NT2/D1 (cell line): Measurements from ENCODE around the gene MRPS18C.
"Not testable (repeated sequence)": the region's sequence is repeated elsewhere in the genome, so short reads cannot be mapped to it uniquely, and the experiment has no call there.

Experiments
- DNase-seq: peaks from one replicate; pipeline ENCODE4 v3.0.0-alpha.2; 2011; ENCODE audit warnings: low read depth, low spot score
- H3K27me3 ChIP-seq: 2 replicates; pipeline ENCODE4 v1.6.0; 2011; ENCODE audit warnings: mild to moderate bottlenecking; ENCODE audit not compliant: insufficient read length, insufficient read depth
- H3K36me3 ChIP-seq: 2 replicates; pipeline ENCODE4 v1.6.1; 2011; ENCODE audit warnings: mild to moderate bottlenecking, low read length, mixed read lengths; ENCODE audit not compliant: insufficient read depth, insufficient read length
- H3K4me1 ChIP-seq: 2 replicates; pipeline ENCODE4 v1.5.1; 2011; ENCODE audit not compliant: insufficient read depth, insufficient read length
- H3K4me3 ChIP-seq: 2 replicates; pipeline ENCODE4 v1.5.1; 2011; ENCODE audit warnings: low read depth; ENCODE audit not compliant: insufficient read length
- H3K9ac ChIP-seq: 2 replicates; pipeline ENCODE4 v1.6.0; 2011; ENCODE audit warnings: low read depth; ENCODE audit not compliant: insufficient read length
- H3K9me3 ChIP-seq: 2 replicates; pipeline ENCODE4 v1.5.1; 2011; ENCODE audit warnings: mild to moderate bottlenecking, low read length; ENCODE audit not compliant: insufficient read depth
- SUZ12 ChIP-seq: IDR thresholded peaks from 2 replicates; pipeline ENCODE4 v1.6.1; 2011; ENCODE audit not compliant: insufficient read length, insufficient read depth; ENCODE audit errors: extremely low read depth
- YY1 ChIP-seq: IDR thresholded peaks from 2 replicates; pipeline ENCODE4 v1.6.1; 2011; ENCODE audit not compliant: insufficient read length, insufficient read depth
- ZNF274 ChIP-seq: IDR thresholded peaks from 2 replicates; pipeline ENCODE4 v1.6.1; 2011; ENCODE audit warnings: mild to moderate bottlenecking, low read depth, low read length

Gene MRPS18C

GRCh38 chr4:83503974-83504373 lies 48.1 kb downstream of the MRPS18C start:
- H3K36me3 ChIP-seq: no peaks in the 10 kb centered on the region
- H3K4me3 ChIP-seq: no peak overlapping the region
- H3K27me3 ChIP-seq: no peaks in the 10 kb centered on the region
- H3K9ac ChIP-seq: no peak overlapping the region
- no peaks in the 10 kb centered on the region for H3K9me3 ChIP-seq
- no peaks in the 10 kb centered on the region for H3K4me1 ChIP-seq
- TF ChIP-seq YY1 (no peak), SUZ12 (no peak), ZNF274 (no peak)
- no peak for DNase-seq

GRCh38 chr4:83504503-83504902 lies 48.6 kb downstream of the MRPS18C start:
- no peaks in the 10 kb centered on the region for H3K9me3 ChIP-seq
- H3K9ac ChIP-seq: no peak overlapping the region
- TF ChIP-seq SUZ12 (no peak), ZNF274 (no peak), YY1 (no peak)
- no peaks in the 10 kb centered on the region for H3K36me3 ChIP-seq
- DNase-seq: no peak
- no peaks in the 10 kb centered on the region for H3K27me3 ChIP-seq
- H3K4me3 ChIP-seq: no peak overlapping the region
- no peaks in the 10 kb centered on the region for H3K4me1 ChIP-seq

GRCh38 chr4:83504996-83505395 lies 49.1 kb downstream of the MRPS18C start:
- DNase-seq: no peak
- H3K36me3 ChIP-seq: no peaks in the 10 kb centered on the region
- no peak overlapping the region for H3K9ac ChIP-seq
- H3K4me1 ChIP-seq: no peaks in the 10 kb centered on the region
- TF ChIP-seq YY1 (no peak), ZNF274 (no peak), SUZ12 (no peak)
- no peaks in the 10 kb centered on the region for H3K27me3 ChIP-seq
- H3K9me3 ChIP-seq: no peaks in the 10 kb centered on the region
- no peak overlapping the region for H3K4me3 ChIP-seq

- H3K9ac ChIP-seq, H3K36me3 ChIP-seq, H3K4me1 ChIP-seq, H3K4me3 ChIP-seq, H3K9me3 ChIP-seq, H3K27me3 ChIP-seq: not testable (repeated sequence)
- TF ChIP-seq YY1: peak; percentile 17
- peak; percentile 35 for DNase-seq
Observed at GRCh38 chr4:83509156-83509585, 53.3 kb downstream of the MRPS18C start.

- H3K4me3 ChIP-seq: no peak overlapping the region
- DNase-seq: no peak
- TF ChIP-seq SUZ12: no peak
- TF ChIP-seq YY1: no peak
- TF ChIP-seq ZNF274: no peak
- H3K36me3 ChIP-seq: no peaks in the 10 kb centered on the region
- H3K27me3 ChIP-seq: no peaks in the 10 kb centered on the region
- no peaks in the 10 kb centered on the region for H3K4me1 ChIP-seq
- H3K9me3 ChIP-seq: no peaks in the 10 kb centered on the region
- H3K9ac ChIP-seq: no peak overlapping the region
Observed at GRCh38 chr4:83510442-83510841, 54.6 kb downstream of the MRPS18C start.
